ENCODE data around the gene BABAM2. TPM values are rescaled to one million over a fixed set of nuclear protein-coding genes. Genes with fewer than 3 reads are reported as not detected.

BABAM2 gene
- total and polyA plus RNA-seq, 10 of the 15 experiments (the other 5 are each of a cell fraction or from before 2014, with no cell fraction given) = 30.7 to 59.9 (median 44.5) TPM

GRCh38 chr2:28048341-28048740, 157.8 kb downstream of the BABAM2 start:
- FAIRE-seq (no peak), ATAC-seq (no peak), DNase-seq (ENCODE audit: low read depth, low spot score) (no peak)
- no peaks in the 10 kb centered on the region for H4K20me1 ChIP-seq (ENCODE audit: control insufficient read depth, insufficient read depth)
- no peak overlapping the region for H3K4me2 ChIP-seq (ENCODE audit: control insufficient read depth, insufficient read depth)
- no TSS peak for BruUV-seq (replicated peaks)
- H3K36me3 ChIP-seq (ENCODE audit: control insufficient read depth in 2 of 2, insufficient read depth in 2 of 2, low read length in 1 of 2) = no peaks in the 10 kb centered on the region
- in situ Hi-C loops (cut with MboI) = no loop called here
- ChIA-PET RAD21 (ENCODE audit: unreplicated experiment) (no interaction called here), POLR2A (no interaction called here), CTCF (no interaction called here), SMC1A (ENCODE audit: uncharacterized antibody, unreplicated experiment) (interaction anchor here (1.1 kb wide), 1 partner anchor 10 kb away, joined by 3 read pairs; no protein-coding TSS in a partner anchor)
- intact Hi-C loops (cut with micrococcal nuclease; ENCODE audit: unreplicated experiment) = no loop called here
- H2AFZ ChIP-seq (ENCODE audit: control insufficient read depth, low read depth, low read length) = no peak overlapping the region
- no peak for TF ChIP-seq BHLHE40 (IDR thresholded peaks at IDR 0.05; ENCODE audit: borderline replicate concordance in 1 of 2, low read depth in 2 of 2, low read length in 1 of 2)
- no peak for TF ChIP-seq E2F4 (IDR thresholded peaks at IDR 0.05; ENCODE audit: low read depth, low read length)
- no peak for TF ChIP-seq NBN (IDR thresholded peaks at IDR 0.05)
- H3K9me3 ChIP-seq (replicated peaks; ENCODE audit: control insufficient read depth, insufficient read depth, low read length) = no peaks in the 10 kb centered on the region
- no peaks in the 10 kb centered on the region for H3K27me3 ChIP-seq (replicated peaks in 1 of 2; ENCODE audit: control insufficient read depth in 2 of 2, insufficient read depth in 2 of 2, low read length in 1 of 2)
- no peak overlapping the region for H3K4me3 ChIP-seq
- H3K79me2 ChIP-seq (ENCODE audit: control insufficient read depth, insufficient read depth, low read length) = no peaks in the 10 kb centered on the region
- no peak overlapping the region for H3K9ac ChIP-seq (ENCODE audit: control insufficient read depth, insufficient read depth, low read length)
- no peaks in the 10 kb centered on the region for H3K4me1 ChIP-seq (ENCODE audit: control insufficient read depth, insufficient read depth, low read length)
- WGBS (ENCODE audit: insufficient coverage, insufficient replicate concordance, low lambda C conversion rate, missing lambda C conversion rate) = 99% methylated on average over 3 of the region's 3 CpGs
- H3K27ac ChIP-seq (ENCODE audit: control insufficient read depth, insufficient read depth) = no peak overlapping the region

GRCh38 chr2:28049416-28049815, 158.9 kb downstream of the BABAM2 start:
- in situ Hi-C loops (cut with MboI) = no loop called here
- H3K9ac ChIP-seq (ENCODE audit: control insufficient read depth, insufficient read depth, low read length) = no peak overlapping the region
- no peak overlapping the region for H3K4me2 ChIP-seq (ENCODE audit: control insufficient read depth, insufficient read depth)
- FAIRE-seq = no peak
- H3K4me1 ChIP-seq (ENCODE audit: control insufficient read depth, insufficient read depth, low read length) = no peaks in the 10 kb centered on the region
- ChIA-PET RAD21 (ENCODE audit: unreplicated experiment) (interaction anchor here (0.6 kb wide), 1 partner anchor 748 kb away, joined by 4 read pairs; no protein-coding TSS in a partner anchor), POLR2A (no interaction called here), CTCF (no interaction called here), SMC1A (ENCODE audit: uncharacterized antibody, unreplicated experiment) (no interaction called here)
- no peak for DNase-seq (ENCODE audit: low read depth, low spot score)
- no peak overlapping the region for H2AFZ ChIP-seq (ENCODE audit: control insufficient read depth, low read depth, low read length)
- no peaks in the 10 kb centered on the region for H4K20me1 ChIP-seq (ENCODE audit: control insufficient read depth, insufficient read depth)
- no peak overlapping the region for H3K27ac ChIP-seq (ENCODE audit: control insufficient read depth, insufficient read depth)
- intact Hi-C loops (cut with micrococcal nuclease; ENCODE audit: unreplicated experiment) = no loop called here
- no TSS peak for BruUV-seq (replicated peaks)
- TF ChIP-seq WRNIP1 (IDR thresholded peaks at IDR 0.05; ENCODE audit: borderline replicate concordance, low read depth, low read length) = no peak
- TF ChIP-seq TAF1 (IDR thresholded peaks at IDR 0.05; ENCODE audit: borderline replicate concordance, low read depth, low read length) = no peak
- TF ChIP-seq PAX5 (IDR thresholded peaks at IDR 0.05; ENCODE audit: borderline replicate concordance, low read depth, low read length) = no peak
- no peak for TF ChIP-seq HDGF (IDR thresholded peaks at IDR 0.05)
- no peak for TF ChIP-seq SIX5 (IDR thresholded peaks at IDR 0.05; ENCODE audit: low read depth, low read length, severe bottlenecking)
- TF ChIP-seq, protein P1, sequence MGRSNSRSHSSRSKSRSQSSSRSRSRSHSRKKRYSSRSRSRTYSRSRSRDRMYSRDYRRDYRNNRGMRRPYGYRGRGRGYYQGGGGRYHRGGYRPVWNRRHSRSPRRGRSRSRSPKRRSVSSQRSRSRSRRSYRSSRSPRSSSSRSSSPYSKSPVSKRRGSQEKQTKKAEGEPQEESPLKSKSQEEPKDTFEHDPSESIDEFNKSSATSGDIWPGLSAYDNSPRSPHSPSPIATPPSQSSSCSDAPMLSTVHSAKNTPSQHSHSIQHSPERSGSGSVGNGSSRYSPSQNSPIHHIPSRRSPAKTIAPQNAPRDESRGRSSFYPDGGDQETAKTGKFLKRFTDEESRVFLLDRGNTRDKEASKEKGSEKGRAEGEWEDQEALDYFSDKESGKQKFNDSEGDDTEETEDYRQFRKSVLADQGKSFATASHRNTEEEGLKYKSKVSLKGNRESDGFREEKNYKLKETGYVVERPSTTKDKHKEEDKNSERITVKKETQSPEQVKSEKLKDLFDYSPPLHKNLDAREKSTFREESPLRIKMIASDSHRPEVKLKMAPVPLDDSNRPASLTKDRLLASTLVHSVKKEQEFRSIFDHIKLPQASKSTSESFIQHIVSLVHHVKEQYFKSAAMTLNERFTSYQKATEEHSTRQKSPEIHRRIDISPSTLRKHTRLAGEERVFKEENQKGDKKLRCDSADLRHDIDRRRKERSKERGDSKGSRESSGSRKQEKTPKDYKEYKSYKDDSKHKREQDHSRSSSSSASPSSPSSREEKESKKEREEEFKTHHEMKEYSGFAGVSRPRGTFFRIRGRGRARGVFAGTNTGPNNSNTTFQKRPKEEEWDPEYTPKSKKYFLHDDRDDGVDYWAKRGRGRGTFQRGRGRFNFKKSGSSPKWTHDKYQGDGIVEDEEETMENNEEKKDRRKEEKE (IDR thresholded peaks at IDR 0.05) = no peak
- H3K27me3 ChIP-seq (replicated peaks in 1 of 2; ENCODE audit: control insufficient read depth in 2 of 2, insufficient read depth in 2 of 2, low read length in 1 of 2) = no peaks in the 10 kb centered on the region
- H3K79me2 ChIP-seq (ENCODE audit: control insufficient read depth, insufficient read depth, low read length) = no peaks in the 10 kb centered on the region
- H3K4me3 ChIP-seq = no peak overlapping the region
- 95% methylated on average over 1 of the region's 1 CpG for WGBS (ENCODE audit: insufficient coverage, insufficient replicate concordance, low lambda C conversion rate, missing lambda C conversion rate)
- no peaks in the 10 kb centered on the region for H3K9me3 ChIP-seq (replicated peaks; ENCODE audit: control insufficient read depth, insufficient read depth, low read length)
- H3K36me3 ChIP-seq (ENCODE audit: control insufficient read depth in 2 of 2, insufficient read depth in 2 of 2, low read length in 1 of 2) = no peaks in the 10 kb centered on the region
- no peak for ATAC-seq
